ENCODE measurements around the gene BEGAIN. TPM values are rescaled to one million over a fixed set of nuclear protein-coding genes. Genes with fewer than 3 reads are reported as not detected.
A peak's percentile ranks its signal among the peaks of the same experiment; 100 is the strongest.

The BEGAIN gene
- total RNA-seq, 8 experiments from 2014 or later: 2.6 to 16.0 (median 3.8) TPM

DNA sequence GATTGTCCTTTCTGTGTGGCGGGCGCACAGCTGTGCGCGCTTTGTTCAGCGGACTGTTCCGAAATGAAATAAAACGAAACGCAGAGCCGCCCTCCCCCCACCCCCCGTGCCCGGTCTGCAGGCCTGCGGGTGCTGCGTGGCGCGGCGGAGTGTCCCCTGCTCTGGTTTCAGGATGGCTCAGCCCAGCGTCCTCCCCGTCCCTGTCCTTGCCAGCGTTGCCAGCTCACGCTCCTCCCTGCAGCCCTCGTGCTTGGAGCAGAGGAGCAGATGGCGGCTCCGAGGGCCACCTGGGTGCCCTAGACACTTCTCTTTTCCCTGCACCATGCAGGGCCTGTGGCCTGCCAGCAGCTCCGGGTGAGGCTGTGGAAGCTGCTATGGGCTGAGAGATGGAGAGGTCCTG, 17.5 kb upstream of the BEGAIN start:
- in situ Hi-C loops (cut with MboI; ENCODE audit: low pct_unique_long_range_greater_than_20kb in 2 of 9, low sequenced_read_pairs in 9 of 9, unreplicated experiment in 9 of 9): loop anchor here in 1 of 9 experiments (25.0 kb wide), 1 partner anchor 192 kb away; no protein-coding TSS in a partner anchor
- Histone ChIP-seq H3K4me3 (no peak overlapping the region), H3K27ac (no peak overlapping the region), H3K4me1 (replicated peaks in 1 of 2) (no peaks in the 10 kb centered on the region)
- WGBS, 10 experiments: 20 to 100% (median 73%) methylated on average over 1 to 11 of the region's 24 CpGs; no CpG with 5 or more reads in 4 of the 10 experiments
- no peak for ATAC-seq (replicated peaks in 6 of 8)

DNA sequence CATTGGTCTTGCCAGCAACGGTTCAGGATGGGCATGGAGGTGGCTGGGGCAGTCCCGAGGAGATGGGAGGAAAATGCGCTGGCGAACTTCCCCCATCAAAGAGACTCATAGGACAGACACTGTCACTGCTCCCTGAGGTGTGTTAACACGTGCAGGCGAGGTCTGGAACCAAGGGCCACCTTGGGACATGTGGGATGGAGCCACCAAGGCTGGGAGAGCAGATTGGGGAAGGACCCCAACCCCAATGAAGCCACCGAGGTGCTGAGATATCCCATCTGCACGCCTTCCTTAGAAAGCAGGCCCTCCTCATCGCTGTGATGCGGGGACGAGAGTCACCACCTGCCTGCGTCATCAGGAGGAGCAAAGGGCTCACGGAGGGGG, 16.9 kb upstream of the BEGAIN start:
- WGBS, 10 experiments: 50 to 100% (median 85%) methylated on average over 1 to 9 of the region's 13 CpGs; no CpG with 5 or more reads in 5 of the 10 experiments
- H3K27ac ChIP-seq: no peak overlapping the region
- H3K4me3 ChIP-seq: no peak overlapping the region
- no peaks in the 10 kb centered on the region for H3K4me1 ChIP-seq (replicated peaks in 1 of 2)
- no peak for ATAC-seq (replicated peaks in 6 of 8)
- in situ Hi-C loops (cut with MboI; ENCODE audit: low pct_unique_long_range_greater_than_20kb in 2 of 9, low sequenced_read_pairs in 9 of 9, unreplicated experiment in 9 of 9): loop anchor here in 1 of 9 experiments (25.0 kb wide), 1 partner anchor 192 kb away; no protein-coding TSS in a partner anchor

DNA sequence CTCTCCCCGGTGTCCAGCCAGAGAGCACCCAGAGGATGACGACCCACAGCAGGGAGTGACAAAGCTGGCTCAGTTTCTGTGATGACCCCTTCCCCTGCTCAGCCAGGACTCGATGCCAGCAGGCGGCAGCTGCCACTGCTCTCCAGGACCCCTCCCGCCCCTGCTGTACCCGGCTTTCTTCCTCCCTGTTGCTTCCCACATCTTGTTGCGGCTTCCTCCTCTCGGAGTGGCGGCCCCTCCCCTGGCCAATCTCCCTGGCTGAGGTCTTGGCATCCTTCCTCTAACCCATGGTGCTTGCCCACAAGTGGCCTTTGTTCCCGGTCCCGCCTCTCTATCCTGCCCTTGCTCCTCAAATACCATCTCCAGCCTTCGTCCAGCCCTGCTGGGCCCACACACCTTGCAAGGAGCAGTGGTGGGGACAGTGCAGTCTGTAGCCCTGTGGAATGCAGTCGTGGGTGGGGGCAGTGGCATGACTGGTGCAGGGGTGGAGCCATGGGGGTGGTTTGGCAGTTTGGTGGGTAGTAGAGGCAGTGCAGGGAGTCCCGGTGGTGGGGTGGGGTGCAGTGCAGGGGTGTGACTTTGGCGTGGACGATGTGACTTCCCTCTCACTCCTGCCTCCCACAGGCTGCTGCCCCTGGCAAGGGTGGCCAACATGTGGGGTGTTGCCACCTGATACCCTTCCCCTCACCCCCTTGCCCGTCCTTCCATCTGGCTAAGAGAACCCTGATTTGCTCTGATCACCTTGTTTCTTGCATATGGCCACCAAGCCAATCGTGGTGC, 16.3 kb upstream of the BEGAIN start:
- 60 to 90% (median 80%) methylated on average over 1 to 4 of the region's 18 CpGs; no CpG with 5 or more reads in 5 of the 10 experiments for WGBS, 10 experiments
- ATAC-seq (replicated peaks in 6 of 8): no peak
- Histone ChIP-seq H3K4me1 (replicated peaks in 1 of 2) (no peaks in the 10 kb centered on the region), H3K27ac (no peak overlapping the region), H3K4me3 (no peak overlapping the region)
- in situ Hi-C loops (cut with MboI; ENCODE audit: low pct_unique_long_range_greater_than_20kb in 2 of 9, low sequenced_read_pairs in 9 of 9, unreplicated experiment in 9 of 9): loop anchor here in 1 of 9 experiments (25.0 kb wide), 1 partner anchor 191 kb away; no protein-coding TSS in a partner anchor

DNA sequence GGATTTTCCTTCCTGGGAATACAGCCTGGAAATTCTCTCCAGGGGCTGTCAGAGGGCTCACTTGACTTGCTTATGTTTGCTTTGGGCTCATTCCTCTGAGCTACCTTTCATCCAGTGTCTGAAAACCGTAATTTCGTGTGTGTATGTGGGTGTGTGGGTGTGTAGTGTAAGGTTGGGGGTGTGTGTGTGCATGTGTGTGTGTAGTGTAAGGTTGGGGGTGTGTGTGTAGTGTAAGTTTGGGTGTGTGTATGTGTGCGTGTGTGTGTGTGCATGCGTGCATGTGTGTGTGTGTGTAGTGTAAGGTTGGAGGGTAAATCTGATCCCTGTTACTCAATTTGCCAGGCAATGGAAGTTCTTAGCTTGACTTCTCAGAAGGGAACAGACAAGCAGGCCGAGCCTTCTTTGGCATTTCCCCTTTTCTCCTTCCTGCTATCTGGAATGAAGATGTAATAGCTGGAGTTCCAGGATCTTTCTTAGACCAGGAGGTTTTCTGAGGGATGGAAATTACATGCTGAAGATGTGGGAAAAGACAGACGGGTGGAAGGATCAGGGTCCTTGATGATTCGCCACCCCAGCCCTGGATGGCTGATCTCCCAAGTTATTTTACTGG, 15.5 kb upstream of the BEGAIN start:
- WGBS, 10 experiments: 23 to 90% (median 55%) methylated on average over 3 to 5 of the region's 7 CpGs; no CpG with 5 or more reads in 4 of the 10 experiments
- no peak for ATAC-seq (replicated peaks in 6 of 8)
- H3K27ac ChIP-seq: no peak overlapping the region
- in situ Hi-C loops (cut with MboI; ENCODE audit: low pct_unique_long_range_greater_than_20kb in 2 of 9, low sequenced_read_pairs in 9 of 9, unreplicated experiment in 9 of 9): loop anchor here in 1 of 9 experiments (25.0 kb wide), 1 partner anchor 190 kb away; no protein-coding TSS in a partner anchor
- no peaks in the 10 kb centered on the region for H3K4me1 ChIP-seq (replicated peaks in 1 of 2)
- no peak overlapping the region for H3K4me3 ChIP-seq

DNA sequence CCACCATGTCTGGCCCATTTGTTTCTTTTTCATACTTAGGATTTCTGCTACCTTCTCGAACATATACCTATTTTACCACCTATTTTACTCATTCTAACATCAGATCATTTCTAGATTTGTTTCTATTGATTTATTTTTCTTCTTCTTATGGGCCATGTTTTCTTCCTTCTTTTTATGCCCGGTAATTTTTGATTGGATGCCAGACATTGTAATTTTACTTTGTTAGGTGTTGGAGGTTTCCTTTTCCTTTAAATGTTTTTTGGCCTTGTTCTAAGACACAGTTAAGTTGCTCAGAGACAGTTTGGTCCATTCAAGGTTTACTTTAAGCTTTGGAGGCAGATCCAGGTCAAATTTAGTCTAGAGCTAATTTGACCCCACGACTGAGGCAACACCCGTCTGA, 14.7 kb upstream of the BEGAIN start:
- no peak for ATAC-seq (replicated peaks in 6 of 8)
- H3K27ac ChIP-seq: no peak overlapping the region
- H3K4me1 ChIP-seq (replicated peaks in 1 of 2): no peaks in the 10 kb centered on the region
- in situ Hi-C loops (cut with MboI; ENCODE audit: low pct_unique_long_range_greater_than_20kb in 2 of 9, low sequenced_read_pairs in 9 of 9, unreplicated experiment in 9 of 9): loop anchor here in 1 of 9 experiments (25.0 kb wide), 1 partner anchor 190 kb away; no protein-coding TSS in a partner anchor
- H3K4me3 ChIP-seq: no peak overlapping the region
- WGBS, 10 experiments: 0 to 100% (median 77%) methylated on average over 1 to 4 of the region's 4 CpGs

DNA sequence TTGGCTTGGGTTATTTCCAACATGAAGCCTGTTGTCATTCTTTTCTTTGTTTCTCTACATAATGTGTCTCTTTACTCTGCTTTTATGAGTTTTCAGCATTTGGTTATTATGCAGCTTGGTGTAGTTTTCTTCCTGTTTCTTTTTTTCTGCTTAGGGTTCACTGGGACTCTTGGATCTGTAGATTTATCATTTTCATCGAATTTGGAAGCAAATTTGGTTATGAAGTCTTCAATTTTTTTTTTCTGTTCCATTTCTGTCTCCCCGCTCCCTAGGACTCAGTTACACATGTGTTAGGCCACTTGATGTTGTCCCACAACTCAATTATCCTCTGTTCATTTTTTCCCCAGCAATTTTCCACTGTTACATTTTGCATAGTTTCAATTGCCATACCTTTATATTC, 13.8 kb upstream of the BEGAIN start:
- no peaks in the 10 kb centered on the region for H3K4me1 ChIP-seq (replicated peaks in 1 of 2)
- no peak overlapping the region for H3K4me3 ChIP-seq
- no peak for ATAC-seq (replicated peaks in 6 of 8)
- no peak overlapping the region for H3K27ac ChIP-seq
- in situ Hi-C loops (cut with MboI; ENCODE audit: low pct_unique_long_range_greater_than_20kb in 2 of 9, low sequenced_read_pairs in 9 of 9, unreplicated experiment in 9 of 9): loop anchor here in 1 of 9 experiments (25.0 kb wide), 1 partner anchor 189 kb away; no protein-coding TSS in a partner anchor
- 18 to 78% (median 62%) methylated on average over 2 of the region's 2 CpGs for WGBS, 10 experiments

DNA sequence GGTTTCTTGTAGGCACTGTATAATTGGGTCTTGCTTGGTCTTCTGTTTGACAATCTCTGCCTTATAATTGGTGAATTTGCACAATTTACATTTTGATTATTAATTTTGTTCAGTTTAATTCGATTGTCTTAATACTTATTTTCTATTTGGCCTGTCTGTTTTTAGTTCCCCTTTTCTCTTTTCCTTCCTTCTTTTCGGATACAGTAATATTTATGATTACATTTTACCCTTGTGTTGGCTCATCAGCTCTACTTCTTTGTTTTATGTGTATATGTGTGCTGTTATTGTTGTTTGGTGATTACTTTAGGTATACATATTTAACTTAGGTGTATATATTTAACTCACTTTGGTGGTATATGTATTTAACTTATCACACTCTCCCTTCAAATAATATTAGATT, 12.8 kb upstream of the BEGAIN start:
- Histone ChIP-seq H3K4me3 (no peak overlapping the region), H3K27ac (no peak overlapping the region), H3K4me1 (replicated peaks in 1 of 2) (no peaks in the 10 kb centered on the region)
- WGBS, 10 experiments: 0 to 83% (median 54%) methylated on average over 1 to 2 of the region's 2 CpGs; no CpG with 5 or more reads in 1 of the 10 experiments
- ATAC-seq (replicated peaks in 6 of 8): no peak
- in situ Hi-C loops (cut with MboI; ENCODE audit: low pct_unique_long_range_greater_than_20kb in 2 of 9, low sequenced_read_pairs in 9 of 9, unreplicated experiment in 9 of 9): loop anchor here in 1 of 9 experiments (25.0 kb wide), 1 partner anchor 188 kb away; no protein-coding TSS in a partner anchor

DNA sequence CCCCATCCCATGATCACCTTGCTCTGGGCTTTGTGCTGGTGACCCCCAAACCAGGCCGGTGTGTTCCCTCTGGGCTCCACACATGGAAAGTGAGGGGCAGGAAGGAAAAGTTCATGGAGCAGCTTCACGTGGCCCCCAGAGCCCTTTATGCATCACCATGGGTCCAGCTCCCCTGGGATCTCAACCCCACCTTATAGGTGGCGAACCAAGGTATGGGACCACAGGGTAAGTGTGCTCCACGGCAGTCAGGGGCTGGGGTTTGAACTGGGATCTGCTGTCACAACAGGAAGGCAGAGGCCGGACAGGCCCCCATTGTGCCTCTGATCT, 7.4 kb upstream of the BEGAIN start:
- Histone ChIP-seq H3K27ac (no peak overlapping the region), H3K4me3 (no peak overlapping the region), H3K4me1 (replicated peaks in 1 of 2) (no peaks in the 10 kb centered on the region)
- 40 to 100% (median 75%) methylated on average over 1 to 4 of the region's 5 CpGs; no CpG with 5 or more reads in 4 of the 10 experiments for WGBS, 10 experiments
- in situ Hi-C loops (cut with MboI; ENCODE audit: low pct_unique_long_range_greater_than_20kb in 2 of 9, low sequenced_read_pairs in 9 of 9, unreplicated experiment in 9 of 9): no loop called here
- ATAC-seq (replicated peaks in 6 of 8): no peak

DNA sequence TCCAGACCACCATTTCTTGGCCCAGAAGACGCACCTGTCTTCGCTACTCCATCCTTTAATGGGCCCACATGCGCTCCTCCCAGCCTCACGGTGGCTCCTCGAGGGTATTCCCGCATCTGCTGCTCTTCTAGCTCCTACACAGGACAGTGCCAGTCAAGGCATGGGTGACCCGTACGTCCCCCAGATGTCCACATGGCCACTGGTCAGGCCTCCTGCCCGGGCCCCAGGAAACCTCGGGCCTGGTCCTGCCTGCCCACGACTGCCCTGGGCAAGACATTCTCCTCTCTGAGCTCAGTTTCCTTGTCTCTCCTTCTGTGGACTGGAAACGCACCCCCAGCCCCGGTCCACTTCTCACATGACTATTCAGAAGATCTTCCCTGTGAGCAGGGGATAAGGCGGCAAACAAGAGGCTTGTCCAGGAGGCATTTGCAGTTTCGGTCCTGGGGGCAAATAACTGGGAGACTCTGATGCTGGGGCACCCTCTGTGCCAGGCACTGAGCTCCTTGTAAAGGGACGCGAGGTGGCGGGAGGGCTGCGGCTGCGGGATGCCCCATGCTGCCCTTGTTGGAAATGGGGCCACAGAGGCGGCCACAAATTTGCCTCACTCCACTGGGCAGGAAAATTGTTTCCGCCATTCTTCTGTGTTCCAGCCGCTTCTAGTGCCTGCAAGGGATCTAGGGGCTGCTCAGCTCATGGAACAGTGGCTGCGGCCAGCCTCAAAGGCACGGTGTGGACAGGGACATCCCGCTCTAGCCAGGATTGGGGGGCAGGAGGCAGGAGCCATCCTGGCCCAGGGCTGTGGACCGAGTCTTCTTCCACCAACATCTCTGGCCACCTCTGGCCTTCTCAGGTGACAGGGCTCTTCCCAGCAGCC, 6.8 kb upstream of the BEGAIN start:
- in situ Hi-C loops (cut with MboI; ENCODE audit: low pct_unique_long_range_greater_than_20kb in 2 of 9, low sequenced_read_pairs in 9 of 9, unreplicated experiment in 9 of 9): no loop called here
- no peak for ATAC-seq (replicated peaks in 6 of 8)
- peaks cover 1 to 3% of the 10 kb centered on the region in 2 donors for H3K4me1 ChIP-seq (replicated peaks in 1 of 2)
- no peak overlapping the region for H3K4me3 ChIP-seq
- 65 to 96% (median 84%) methylated on average over 1 to 15 of the region's 27 CpGs; no CpG with 5 or more reads in 4 of the 10 experiments for WGBS, 10 experiments
- H3K27ac ChIP-seq: no peak overlapping the region

DNA sequence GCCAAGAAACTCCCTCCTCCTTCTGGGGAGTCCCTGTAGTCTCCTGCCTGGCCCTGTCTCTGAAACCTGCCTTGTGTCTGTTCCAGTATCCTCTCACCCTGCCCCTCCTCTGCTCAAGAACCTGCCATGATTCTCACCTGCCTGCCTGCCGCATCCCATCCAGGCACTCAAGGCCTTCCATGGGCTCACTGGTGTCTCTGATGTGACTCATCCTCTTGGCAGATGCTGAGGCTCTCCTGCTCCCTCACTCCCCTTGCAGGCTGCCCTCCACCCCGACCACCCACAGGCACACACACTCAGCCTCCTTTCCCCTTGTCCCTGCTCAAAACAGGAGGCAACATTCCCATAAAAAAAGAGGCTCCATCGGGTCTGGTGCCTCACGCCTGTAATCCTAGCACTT, 5.8 kb upstream of the BEGAIN start:
- Histone ChIP-seq H3K4me1 (replicated peaks in 1 of 2) (peaks cover 3 to 13% of the 10 kb centered on the region in 2 donors), H3K27ac (no peak overlapping the region), H3K4me3 (no peak overlapping the region)
- in situ Hi-C loops (cut with MboI; ENCODE audit: low pct_unique_long_range_greater_than_20kb in 2 of 9, low sequenced_read_pairs in 9 of 9, unreplicated experiment in 9 of 9): no loop called here
- WGBS, 10 experiments: 55 to 100% (median 67%) methylated on average over 1 to 3 of the region's 4 CpGs; no CpG with 5 or more reads in 5 of the 10 experiments
- ATAC-seq (replicated peaks in 6 of 8): peak in 4 of 8 experiments; percentile 26 to 39 (median 32)

DNA sequence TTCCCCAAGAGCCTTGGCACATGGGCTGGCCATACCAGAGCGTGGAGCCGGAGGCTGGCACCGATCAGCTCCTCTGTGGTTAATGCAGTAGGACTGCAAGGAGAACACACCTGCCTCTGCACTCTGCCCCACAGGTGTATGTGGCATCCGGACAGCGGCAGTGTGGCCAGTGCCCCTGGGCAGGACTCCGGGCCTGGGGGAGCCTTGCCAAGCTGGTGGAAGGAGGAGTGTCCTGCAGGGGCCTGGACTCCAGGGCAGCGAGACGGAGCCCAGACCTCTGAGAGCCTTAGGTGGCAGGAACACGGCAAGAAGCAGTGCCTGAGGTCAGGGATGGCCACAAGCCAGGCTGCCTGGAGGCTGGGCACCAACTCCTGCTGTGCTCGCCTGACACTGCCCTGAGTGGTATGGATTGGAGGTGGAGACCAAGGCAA, 5.3 kb upstream of the BEGAIN start:
- no peak overlapping the region for H3K27ac ChIP-seq
- no peak overlapping the region for H3K4me3 ChIP-seq
- 60 to 93% (median 72%) methylated on average over 1 to 5 of the region's 10 CpGs; no CpG with 5 or more reads in 7 of the 10 experiments for WGBS, 10 experiments
- no peak for ATAC-seq (replicated peaks in 6 of 8)
- peaks cover 8 to 17% of the 10 kb centered on the region in 2 donors for H3K4me1 ChIP-seq (replicated peaks in 1 of 2)
- in situ Hi-C loops (cut with MboI; ENCODE audit: low pct_unique_long_range_greater_than_20kb in 2 of 9, low sequenced_read_pairs in 9 of 9, unreplicated experiment in 9 of 9): no loop called here

DNA sequence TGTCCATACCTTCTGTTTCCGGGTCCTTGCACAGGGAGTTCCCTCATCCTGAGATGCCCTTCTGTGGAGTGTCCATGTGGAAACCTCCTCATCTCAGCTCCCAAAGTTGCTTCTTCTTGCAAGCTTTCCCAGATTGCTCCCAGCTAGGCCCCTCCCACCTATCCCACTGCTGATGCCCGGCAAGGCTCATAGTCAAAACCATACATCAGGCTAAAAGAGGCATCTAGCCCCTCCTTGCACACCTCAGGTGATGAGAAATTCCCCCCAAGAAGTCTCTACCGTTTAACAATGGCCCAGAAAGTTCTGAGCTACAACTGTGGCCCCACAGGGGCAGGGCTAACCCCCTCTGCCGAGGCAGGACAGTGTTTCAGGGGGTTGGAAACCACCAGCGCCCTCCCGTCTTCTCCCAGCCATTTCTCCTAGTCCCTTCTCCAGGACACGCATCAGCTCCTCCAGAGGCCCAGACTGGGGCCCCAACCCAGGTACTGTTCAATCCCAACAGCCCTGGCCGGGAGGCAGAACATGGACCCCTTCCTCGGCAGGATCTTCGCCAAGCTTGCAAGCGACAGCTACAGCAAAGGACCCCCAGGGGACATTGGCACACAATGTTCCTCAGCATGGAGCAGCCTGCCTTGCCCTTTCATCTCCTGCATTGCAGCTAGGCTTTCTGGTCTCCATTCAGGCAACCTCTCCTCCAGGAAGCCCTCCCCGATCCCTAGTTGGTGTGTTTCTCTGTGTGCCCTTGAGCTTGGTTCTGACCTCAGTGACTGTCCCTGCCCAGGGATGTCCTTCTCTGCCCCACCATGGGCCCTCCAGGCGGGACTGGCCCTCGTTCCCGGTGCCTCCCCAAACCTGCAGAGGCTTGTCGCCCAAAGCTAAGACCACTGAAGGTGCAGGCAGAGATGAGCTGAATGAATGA, 4.5 kb upstream of the BEGAIN start:
- Histone ChIP-seq H3K27ac (no peak overlapping the region), H3K4me1 (replicated peaks in 1 of 2) (peaks cover 8 to 17% of the 10 kb centered on the region in 2 donors), H3K4me3 (no peak overlapping the region)
- in situ Hi-C loops (cut with MboI; ENCODE audit: low pct_unique_long_range_greater_than_20kb in 2 of 9, low sequenced_read_pairs in 9 of 9, unreplicated experiment in 9 of 9): no loop called here
- WGBS, 10 experiments: 58 to 87% (median 77%) methylated on average over 1 to 9 of the region's 16 CpGs; no CpG with 5 or more reads in 2 of the 10 experiments
- ATAC-seq (replicated peaks in 6 of 8): no peak
